ENCODE data around the gene RIN2. TPM values are rescaled to one million over a fixed set of nuclear protein-coding genes. Genes with fewer than 3 reads are reported as not detected.

The RIN2 gene
- total RNA-seq, 4 donors from 2014 or later, result 65.2 to 181 (median 149) TPM

DNA sequence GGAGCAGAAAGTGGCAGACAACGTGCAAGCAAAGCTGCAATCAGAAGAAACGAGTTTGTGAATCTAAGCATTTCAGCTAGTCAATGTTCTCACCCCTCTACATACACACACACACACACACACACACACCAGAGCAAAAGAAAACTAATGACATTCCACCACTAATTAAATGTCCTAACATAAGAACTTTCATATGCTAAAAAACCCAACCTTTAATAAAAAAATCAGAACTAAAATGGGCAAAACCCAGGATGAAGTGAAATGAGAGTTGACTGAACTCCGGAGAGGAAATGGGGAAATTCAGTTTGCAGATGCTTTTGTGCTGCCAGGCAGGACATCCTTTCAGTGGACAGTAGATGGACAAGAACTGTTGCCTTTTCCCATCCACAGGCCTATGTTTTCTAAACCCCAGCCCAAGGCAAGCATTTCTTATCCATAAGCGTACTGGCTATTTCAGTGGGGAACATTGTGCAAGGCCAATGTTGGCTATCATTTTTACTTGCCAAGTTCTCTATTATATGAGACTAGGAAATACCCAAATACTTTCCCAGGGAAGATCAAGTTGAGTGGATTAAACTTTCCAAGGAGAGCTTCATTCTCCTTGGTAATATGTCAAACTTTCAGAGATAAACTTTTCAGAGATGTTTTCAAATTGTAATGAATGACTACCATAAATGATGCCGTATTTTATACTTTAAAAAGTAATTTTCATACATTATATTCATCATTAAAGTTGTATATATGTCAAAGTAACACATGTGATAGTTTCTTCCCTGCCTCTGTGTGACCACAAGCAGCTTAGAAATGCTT lies 27.3 kb downstream of the RIN2 start:
- peak overlapping the region in 3 of 4 donors; percentile 10 to 36 (median 12) for H3K27ac ChIP-seq
- TF ChIP-seq POLR2A (IDR thresholded peaks at IDR 0.05), result no peak
- TF ChIP-seq, protein P1, sequence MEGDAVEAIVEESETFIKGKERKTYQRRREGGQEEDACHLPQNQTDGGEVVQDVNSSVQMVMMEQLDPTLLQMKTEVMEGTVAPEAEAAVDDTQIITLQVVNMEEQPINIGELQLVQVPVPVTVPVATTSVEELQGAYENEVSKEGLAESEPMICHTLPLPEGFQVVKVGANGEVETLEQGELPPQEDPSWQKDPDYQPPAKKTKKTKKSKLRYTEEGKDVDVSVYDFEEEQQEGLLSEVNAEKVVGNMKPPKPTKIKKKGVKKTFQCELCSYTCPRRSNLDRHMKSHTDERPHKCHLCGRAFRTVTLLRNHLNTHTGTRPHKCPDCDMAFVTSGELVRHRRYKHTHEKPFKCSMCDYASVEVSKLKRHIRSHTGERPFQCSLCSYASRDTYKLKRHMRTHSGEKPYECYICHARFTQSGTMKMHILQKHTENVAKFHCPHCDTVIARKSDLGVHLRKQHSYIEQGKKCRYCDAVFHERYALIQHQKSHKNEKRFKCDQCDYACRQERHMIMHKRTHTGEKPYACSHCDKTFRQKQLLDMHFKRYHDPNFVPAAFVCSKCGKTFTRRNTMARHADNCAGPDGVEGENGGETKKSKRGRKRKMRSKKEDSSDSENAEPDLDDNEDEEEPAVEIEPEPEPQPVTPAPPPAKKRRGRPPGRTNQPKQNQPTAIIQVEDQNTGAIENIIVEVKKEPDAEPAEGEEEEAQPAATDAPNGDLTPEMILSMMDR (IDR thresholded peaks at IDR 0.05), result no peak
- DNase-seq, result no peak
- no peaks in the 10 kb centered on the region for H3K27me3 ChIP-seq
- H3K4me3 ChIP-seq, result no peak overlapping the region
- no peaks in the 10 kb centered on the region for H3K9me3 ChIP-seq
- no peaks in the 10 kb centered on the region for H3K36me3 ChIP-seq
- peaks cover 0 to 19% (median 0%) of the 10 kb centered on the region in 4 donors for H3K4me1 ChIP-seq

DNA sequence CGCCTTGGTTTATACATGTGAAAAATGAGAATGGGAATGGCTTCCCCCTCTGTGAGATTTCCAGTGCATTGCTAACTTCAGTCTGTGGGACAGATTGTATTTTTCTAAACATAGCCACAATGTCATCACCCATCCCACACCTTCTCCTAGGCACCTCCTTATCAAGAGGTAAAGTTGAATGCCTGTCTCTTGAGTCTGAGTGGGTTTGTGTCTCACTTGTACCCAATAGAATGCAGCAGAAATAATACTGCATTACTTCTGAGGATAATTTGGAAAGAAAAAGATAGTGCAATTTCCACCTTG lies 27.9 kb downstream of the RIN2 start:
- H3K4me1 ChIP-seq, result peaks cover 0 to 19% (median 0%) of the 10 kb centered on the region in 4 donors
- H3K27me3 ChIP-seq, result no peaks in the 10 kb centered on the region
- no peaks in the 10 kb centered on the region for H3K9me3 ChIP-seq
- H3K27ac ChIP-seq, result peak overlapping the region in 3 of 4 donors; percentile 10 to 15 (median 12)
- H3K36me3 ChIP-seq, result no peaks in the 10 kb centered on the region
- DNase-seq, result no peak
- H3K4me3 ChIP-seq, result no peak overlapping the region
- no peak for TF ChIP-seq POLR2A (IDR thresholded peaks at IDR 0.05)
- TF ChIP-seq, protein P1 (IDR thresholded peaks at IDR 0.05), result no peak

DNA sequence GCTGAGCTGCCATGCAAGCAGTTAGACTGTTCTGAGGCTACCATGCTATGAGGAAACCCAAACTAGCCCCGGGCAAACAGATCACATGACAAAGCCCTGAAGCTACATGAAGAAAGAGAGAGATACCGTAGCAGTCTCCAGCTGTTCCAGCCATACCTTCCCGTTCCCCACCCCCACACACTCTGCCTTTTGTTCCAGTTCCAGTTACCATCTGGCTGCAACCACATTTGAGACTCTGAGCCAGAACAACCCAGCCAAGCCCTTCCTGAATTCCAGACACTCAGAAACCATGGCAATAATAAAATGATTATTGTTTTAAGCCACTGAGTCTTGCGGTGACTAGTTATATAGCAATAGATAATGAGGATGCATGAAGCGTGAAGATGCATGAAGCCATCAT lies 28.3 kb downstream of the RIN2 start:
- TF ChIP-seq, protein P1 (IDR thresholded peaks at IDR 0.05), result no peak
- TF ChIP-seq POLR2A (IDR thresholded peaks at IDR 0.05), result no peak
- DNase-seq, result peak in 1 of 3 donors; percentile 59
- Histone ChIP-seq H3K36me3 (no peaks in the 10 kb centered on the region), H3K27ac (peak overlapping the region in 2 of 4 donors; percentile 12 to 15), H3K9me3 (no peaks in the 10 kb centered on the region), H3K4me1 (peaks cover 0 to 19% (median 0%) of the 10 kb centered on the region in 4 donors), H3K4me3 (no peak overlapping the region), H3K27me3 (no peaks in the 10 kb centered on the region)

DNA sequence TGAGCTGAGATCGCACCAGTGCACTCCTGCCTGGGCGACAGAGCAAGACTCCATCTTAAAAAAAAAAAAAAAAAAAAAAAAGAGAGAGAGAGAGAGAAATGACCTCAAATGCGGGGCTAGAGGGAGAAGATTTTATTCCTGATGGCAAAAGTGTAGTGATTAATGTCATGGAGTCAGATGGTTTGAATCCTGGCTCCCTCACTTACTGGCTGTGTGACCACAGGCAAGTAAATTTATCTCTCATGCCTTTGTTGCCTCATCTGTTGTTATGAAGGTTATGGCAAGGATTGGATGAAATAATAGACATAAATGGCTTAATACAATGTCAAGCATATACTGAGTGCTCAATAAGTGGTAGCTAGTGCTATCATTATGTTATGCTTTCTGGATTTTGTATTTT lies 29.3 kb downstream of the RIN2 start:
- Histone ChIP-seq H3K27ac (no peak overlapping the region), H3K4me1 (peaks cover 0 to 19% (median 0%) of the 10 kb centered on the region in 4 donors), H3K27me3 (no peaks in the 10 kb centered on the region), H3K4me3 (no peak overlapping the region), H3K9me3 (no peaks in the 10 kb centered on the region), H3K36me3 (no peaks in the 10 kb centered on the region)
- no peak for DNase-seq
- TF ChIP-seq, protein P1 (IDR thresholded peaks at IDR 0.05), result no peak
- no peak for TF ChIP-seq POLR2A (IDR thresholded peaks at IDR 0.05)

DNA sequence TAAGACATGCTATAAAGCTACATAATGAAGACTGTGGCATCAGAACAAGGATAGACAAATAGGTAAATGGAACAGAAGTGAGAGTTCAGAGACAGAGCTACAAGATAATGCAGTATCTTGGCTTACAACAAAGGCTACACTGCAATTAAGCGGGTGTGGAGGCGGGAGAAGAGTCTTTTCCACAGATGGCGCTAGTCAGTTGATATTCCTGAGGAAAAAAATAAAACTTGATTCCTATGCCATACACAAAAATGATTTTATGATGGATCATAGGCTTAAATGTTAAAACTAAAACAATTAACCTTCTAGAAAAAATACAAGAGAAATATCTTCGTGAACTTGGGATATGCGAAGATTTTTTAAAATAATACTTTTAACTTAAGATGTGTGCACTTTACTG lies 31.0 kb downstream of the RIN2 start:
- no peaks in the 10 kb centered on the region for H3K27me3 ChIP-seq
- no peaks in the 10 kb centered on the region for H3K36me3 ChIP-seq
- no peak overlapping the region for H3K4me3 ChIP-seq
- TF ChIP-seq, protein P1 (IDR thresholded peaks at IDR 0.05), result no peak
- no peak for TF ChIP-seq POLR2A (IDR thresholded peaks at IDR 0.05)
- H3K4me1 ChIP-seq, result peaks cover 0 to 16% (median 0%) of the 10 kb centered on the region in 4 donors
- H3K9me3 ChIP-seq, result no peaks in the 10 kb centered on the region
- H3K27ac ChIP-seq, result no peak overlapping the region
- DNase-seq, result no peak

Data from Peyer's patch (tissue), 4 donors.